IMR-90 (cell line): ENCODE results near the gene GAL. TPM values are rescaled to one million over a fixed set of nuclear protein-coding genes. Genes with fewer than 3 reads are reported as not detected.
A peak's percentile ranks its signal among the peaks of the same experiment; 100 is the strongest.

Source experiments
- ATAC-seq: fragments of 200-7000 bp; cut with Tn5 transposase; 2 replicates; pipeline ENCODE4 v1.9.1; 2020; ENCODE audit warnings: low read depth, mild to moderate bottlenecking, moderate library complexity
- BruUV-seq: library from RNA; stranded (reverse); fragments of 400-500 nt; replicated peaks from 2 replicates; lab custom pipeline; 2021; lab: Mats Ljungman, UMichigan
- CTCF ChIA-PET: fragments of 300-600 bp; formaldehyde crosslinking; extraction: SDS; loops from one replicate; lab custom pipeline; 2021; ENCODE audit warnings: antibody characterized with exemption; lab: Yijun Ruan, JAX
- POLR2A ChIA-PET: fragments of 300-600 bp; sonication (Branson Sonifier 250); formaldehyde crosslinking; loops from one replicate; lab custom pipeline; 2022; ENCODE audit warnings: antibody characterized with exemption; ENCODE audit not compliant: unreplicated experiment; lab: Charles Lee
- DNase-seq: peaks from one replicate; pipeline ENCODE4 v3.0.0; 2013
- H2AFZ ChIP-seq: replicated peaks from 2 replicates; pipeline ENCODE3; 2013; ENCODE audit warnings: low read length, mild to moderate bottlenecking; ENCODE audit not compliant: poor library complexity
- H2AK5ac ChIP-seq: 2 replicates; pipeline ENCODE4 v1.6.1; 2013; ENCODE audit warnings: low read depth, low read length, inconsistent platforms
- H2AK9ac ChIP-seq: replicated peaks from 2 replicates; pipeline ENCODE3; 2013; ENCODE audit warnings: mild to moderate bottlenecking, low read depth, low read length, moderate library complexity; ENCODE audit not compliant: poor library complexity
- H2BK120ac ChIP-seq: 2 replicates; pipeline ENCODE4 v1.6.1; 2013; ENCODE audit warnings: low read depth, low read length, inconsistent platforms
- H2BK15ac ChIP-seq: 3 replicates; pipeline ENCODE4 v1.6.1; 2013; ENCODE audit warnings: low read depth, low read length, inconsistent platforms
- H2BK20ac ChIP-seq: 2 replicates; pipeline ENCODE4 v1.6.1; 2013; ENCODE audit warnings: low read depth, mild to moderate bottlenecking, inconsistent platforms, low read length, moderate library complexity
- H2BK5ac ChIP-seq: 2 replicates; pipeline ENCODE4 v1.6.1; 2013; ENCODE audit warnings: mild to moderate bottlenecking, low read depth, low read length, inconsistent platforms; ENCODE audit not compliant: poor library complexity, severe bottlenecking
- H3K14ac ChIP-seq: replicated peaks from 2 replicates; pipeline ENCODE4 v1.6.1; 2013; ENCODE audit warnings: low read depth, low read length, inconsistent platforms
- H3K18ac ChIP-seq: 2 replicates; pipeline ENCODE4 v1.6.1; 2013; ENCODE audit warnings: low read depth, low read length, control low read depth
- H3K23ac ChIP-seq: 2 replicates; pipeline ENCODE4 v1.6.1; 2013; ENCODE audit warnings: low read depth, low read length, inconsistent platforms
- H3K27ac ChIP-seq: 2 replicates; pipeline ENCODE4 v1.5.1; 2013; ENCODE audit warnings: mild to moderate bottlenecking, control low read depth, low read length; ENCODE audit not compliant: insufficient read depth
- H3K27me3 ChIP-seq: 2 replicates; pipeline ENCODE4 v1.6.1; 2013; ENCODE audit warnings: low read length; ENCODE audit not compliant: control insufficient read depth, insufficient read depth
- H3K36me3 ChIP-seq: 2 replicates; pipeline ENCODE4 v1.6.1; 2013; ENCODE audit warnings: low read length, mixed read lengths; ENCODE audit not compliant: control insufficient read depth, insufficient read depth
- H3K4ac ChIP-seq: 2 replicates; pipeline ENCODE4 v1.6.1; 2013; ENCODE audit warnings: low read depth, low read length, inconsistent platforms
- H3K4me1 ChIP-seq: 2 replicates; pipeline ENCODE4 v1.6.1; 2013; ENCODE audit warnings: low read length, mixed read lengths; ENCODE audit not compliant: control insufficient read depth, insufficient read depth
- H3K4me2 ChIP-seq: 2 replicates; pipeline ENCODE4 v1.6.1; 2013; ENCODE audit warnings: low read depth, mild to moderate bottlenecking, control low read depth, low read length, moderate library complexity
- H3K4me3 ChIP-seq: 2 replicates; pipeline ENCODE4 v1.5.1; 2013; ENCODE audit warnings: low read depth, mild to moderate bottlenecking, control low read depth, low read length, moderate library complexity; ENCODE audit not compliant: insufficient read depth
- H3K56ac ChIP-seq: 2 replicates; pipeline ENCODE4 v1.6.1; 2013; ENCODE audit warnings: low read length, inconsistent platforms; ENCODE audit not compliant: insufficient read depth; ENCODE audit errors: extremely low read depth
- H3K79me1 ChIP-seq, 2 experiments: 2 replicates each; pipeline ENCODE4 v1.6.1; 2013; ENCODE audit warnings: low read length in 2 of 2, inconsistent platforms in 1 of 2, low read depth in 1 of 2
- H3K9ac ChIP-seq: 2 replicates; pipeline ENCODE4 v1.6.1; 2013; ENCODE audit warnings: low read depth, low read length, control low read depth
- H3K9me1 ChIP-seq: 2 replicates; pipeline ENCODE4 v1.6.1; 2013; ENCODE audit warnings: low read length, inconsistent platforms; ENCODE audit not compliant: insufficient read depth
- H3K9me3 ChIP-seq: 2 replicates; pipeline ENCODE4 v1.6.1; 2013; ENCODE audit warnings: low read length; ENCODE audit not compliant: control insufficient read depth, insufficient read depth
- H4K20me1 ChIP-seq: 2 replicates; pipeline ENCODE4 v1.6.1; 2013; ENCODE audit warnings: low read length, inconsistent platforms; ENCODE audit not compliant: insufficient read depth
- H4K5ac ChIP-seq: 2 replicates; pipeline ENCODE4 v1.6.1; 2013; ENCODE audit warnings: mild to moderate bottlenecking, low read depth, low read length, control low read depth
- H4K8ac ChIP-seq, 2 experiments: 2 replicates each; pipeline ENCODE4 v1.6.1; 2013; ENCODE audit warnings: low read depth in 2 of 2, low read length in 2 of 2, control low read depth in 1 of 2, inconsistent platforms in 1 of 2
- H4K91ac ChIP-seq: 2 replicates; pipeline ENCODE4 v1.6.1; 2013; ENCODE audit warnings: low read depth, low read length, inconsistent platforms; ENCODE audit not compliant: insufficient read depth
- BHLHE40 ChIP-seq: fragments of 150-350 bp; IDR thresholded peaks from 2 replicates; pipeline ENCODE4 v1.6.1; 2016; ENCODE audit warnings: mild to moderate bottlenecking, low read depth, low read length
- MAFK ChIP-seq: IDR thresholded peaks from 2 replicates; pipeline ENCODE4 v1.6.1; 2012; ENCODE audit warnings: low read depth, low read length, improper control_type of control experiment
- NFE2L2 ChIP-seq: fragments of 150-350 bp; IDR thresholded peaks from 2 replicates; pipeline ENCODE4 v1.6.1; 2016; ENCODE audit warnings: low read depth, mild to moderate bottlenecking, low read length
- SMC3 ChIP-seq: fragments of 150-350 bp; IDR thresholded peaks from 2 replicates; pipeline ENCODE4 v1.6.1; 2016; ENCODE audit warnings: low read depth, mild to moderate bottlenecking, antibody characterized with exemption, low read length, moderate library complexity
- WGBS, 2 experiments: methylation state at CpG; one replicate each; pipeline versions ENCODE4 v1.1.5 to v1.1.7; 2013; ENCODE audit warnings: missing lambda C conversion rate in 2 of 2; ENCODE audit not compliant: insufficient read length in 1 of 2; ENCODE audit errors: extremely low coverage in 2 of 2; 5-methylcytosine and 5-hydroxymethylcytosine counted together
- dilution Hi-C: fragments of 300-500 bp; cut with HindIII; formaldehyde crosslinking; loops from one replicate; pipeline ENCODE4 v1.14.3; 2018; ENCODE audit warnings: low sequenced_read_pairs; ENCODE audit not compliant: unreplicated experiment
- in situ Hi-C: fragments of 300-500 bp; cut with MboI; formaldehyde crosslinking; loops from 3 replicates; pipeline ENCODE4 v1.14.3; 2019; ENCODE audit warnings: low sequenced_read_pairs, inconsistent platforms, mixed read lengths
- intact Hi-C: fragments of 100-400 bp; cut with micrococcal nuclease; formaldehyde crosslinking; loops from 2 replicates; pipeline ENCODE4 v1.10.0; 2022
- polyA plus RNA-seq, 3 experiments: library from polyadenylated mRNA; depleted of rRNA; stranded (reverse); fragments of >200 nt; gene quantifications; 2 replicates each; pipeline ENCODE4 v1.2.3, GENCODE V29; 2012; ENCODE audit warnings: low replicate concordance in 1 of 3
- total RNA-seq: library from RNA; depleted of rRNA; stranded (reverse); fragments of >200 nt; gene quantifications from 2 replicates; pipeline ENCODE4 v1.2.3, GENCODE V29; 2012
- TF ChIP-seq, protein P1 (sequence below): fragments of 150-350 bp; IDR thresholded peaks from 2 replicates; pipeline ENCODE4 v1.6.1; 2016; ENCODE audit warnings: low read depth, mild to moderate bottlenecking, low read length, moderate library complexity, borderline replicate concordance

Gene GAL
- total and polyA plus RNA-seq, 2 of the 4 experiments (the other 2 are of a cell fraction) = 2.0 TPM; not detected in 1

DNA sequence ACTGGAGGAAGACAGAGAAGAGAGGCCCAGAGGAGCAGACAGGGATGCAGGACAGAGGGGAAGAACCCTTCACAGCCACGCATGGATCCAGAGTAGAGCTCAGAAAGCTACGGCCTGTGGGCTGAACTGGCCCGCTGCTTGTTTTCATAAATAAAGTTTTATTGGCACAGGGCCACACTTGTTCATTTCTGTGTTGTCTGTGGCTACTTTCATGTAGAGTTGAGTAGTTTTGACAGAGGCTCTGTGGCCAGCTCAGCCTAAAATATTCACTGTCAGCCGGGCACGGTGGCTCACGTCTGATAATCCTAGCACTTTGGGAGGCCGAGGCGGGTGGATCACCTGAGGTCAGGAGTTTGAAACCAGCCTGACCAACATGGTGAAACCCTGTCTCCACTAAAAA, 26.2 kb upstream of the GAL start:
- Histone ChIP-seq H2BK15ac (no peak overlapping the region), H2BK5ac (no peak overlapping the region), H4K5ac (no peak overlapping the region), H3K36me3 (no peaks in the 10 kb centered on the region), H3K56ac (no peak overlapping the region), H3K4me1 (peaks cover 7% of the 10 kb centered on the region), H4K8ac (no peak overlapping the region), H3K9me1 (no peaks in the 10 kb centered on the region), H2BK120ac (no peak overlapping the region), H3K27ac (no peak overlapping the region), H3K4me3 (no peak overlapping the region), H4K91ac (no peak overlapping the region), H3K14ac (no peak overlapping the region), H4K20me1 (0 out of 2 replicates have a peak, but pooled peaks cover 5% of the 10 kb centered on the region), H3K27me3 (peaks cover 36% of the 10 kb centered on the region), H3K18ac (no peak overlapping the region), H2AFZ (no peak overlapping the region), H3K23ac (no peak overlapping the region), H3K9ac (no peak overlapping the region), H3K9me3 (peaks cover 12% of the 10 kb centered on the region), H2BK20ac (no peak overlapping the region), H3K79me1 (no peaks in the 10 kb centered on the region), H2AK9ac (no peak overlapping the region), H3K4ac (no peak overlapping the region; the same call in 1 of the 2 replicates), H3K4me2 (no peak overlapping the region), H2AK5ac (peak overlapping the region; percentile 70; the same call in 1 of the 2 replicates)
- no peak for DNase-seq
- intact Hi-C loops = no loop called here
- no peak for TF ChIP-seq SMC3
- TF ChIP-seq, protein P1, sequence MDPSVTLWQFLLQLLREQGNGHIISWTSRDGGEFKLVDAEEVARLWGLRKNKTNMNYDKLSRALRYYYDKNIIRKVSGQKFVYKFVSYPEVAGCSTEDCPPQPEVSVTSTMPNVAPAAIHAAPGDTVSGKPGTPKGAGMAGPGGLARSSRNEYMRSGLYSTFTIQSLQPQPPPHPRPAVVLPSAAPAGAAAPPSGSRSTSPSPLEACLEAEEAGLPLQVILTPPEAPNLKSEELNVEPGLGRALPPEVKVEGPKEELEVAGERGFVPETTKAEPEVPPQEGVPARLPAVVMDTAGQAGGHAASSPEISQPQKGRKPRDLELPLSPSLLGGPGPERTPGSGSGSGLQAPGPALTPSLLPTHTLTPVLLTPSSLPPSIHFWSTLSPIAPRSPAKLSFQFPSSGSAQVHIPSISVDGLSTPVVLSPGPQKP = no peak
- TF ChIP-seq MAFK = no peak
- TF ChIP-seq BHLHE40 = no peak
- no peak for TF ChIP-seq NFE2L2
- in situ Hi-C loops = no loop called here
- dilution Hi-C loops = no loop called here
- BruUV-seq = no TSS peak
- 100% methylated on average over 2 of the region's 8 CpGs; no CpG with 5 or more reads in 1 of the 2 experiments for WGBS, 2 experiments
- CTCF ChIA-PET = no interaction called here
- POLR2A ChIA-PET = no interaction called here
- no peak for ATAC-seq
